ENCODE measurements around the gene ACTL10. TPM values are rescaled to one million over a fixed set of nuclear protein-coding genes. Genes with fewer than 3 reads are reported as not detected.

ACTL10 gene
- total and polyA plus RNA-seq, 2 of the 4 experiments (the other 2 are of a cell fraction), result 0.18 to 0.43 TPM

- Histone ChIP-seq H3K56ac (ENCODE audit: extremely low read depth, insufficient read depth, low read length) (no peak overlapping the region), H3K27ac (ENCODE audit: insufficient read depth, low read length) (no peak overlapping the region), H3K23ac (ENCODE audit: low read depth, low read length) (no peak overlapping the region), H4K91ac (ENCODE audit: insufficient read depth, low read depth, low read length) (no peak overlapping the region), H3K9me3 (ENCODE audit: control insufficient read depth, insufficient read depth, low read length) (no peaks in the 10 kb centered on the region), H3K4me2 (ENCODE audit: low read depth, low read length) (no peak overlapping the region), H3K4me1 (ENCODE audit: control insufficient read depth, insufficient read depth, low read length) (no peaks in the 10 kb centered on the region; the same call in 1 of the 2 replicates), H4K8ac (ENCODE audit: low read depth in 2 of 2, low read length in 2 of 2) (no peak overlapping the region), H4K20me1 (ENCODE audit: insufficient read depth, low read length) (no peaks in the 10 kb centered on the region), H2BK5ac (ENCODE audit: low read depth, low read length, poor library complexity, severe bottlenecking) (no peak overlapping the region), H2BK15ac (ENCODE audit: low read depth, low read length) (no peak overlapping the region), H3K36me3 (ENCODE audit: control insufficient read depth, insufficient read depth, low read length) (peaks cover 17% of the 10 kb centered on the region; the same call in 1 of the 2 replicates), H2AK9ac (replicated peaks; ENCODE audit: low read depth, low read length, poor library complexity) (no peak overlapping the region), H2AK5ac (ENCODE audit: low read depth, low read length) (no peak overlapping the region), H3K4ac (ENCODE audit: low read depth, low read length) (no peak overlapping the region), H3K18ac (ENCODE audit: low read depth, low read length) (no peak overlapping the region), H3K79me1 (ENCODE audit: low read depth in 1 of 2, low read length in 2 of 2) (no peaks in the 10 kb centered on the region), H2BK120ac (ENCODE audit: low read depth, low read length) (no peak overlapping the region), H3K14ac (replicated peaks; ENCODE audit: low read depth, low read length) (no peak overlapping the region), H2BK20ac (ENCODE audit: low read depth, low read length) (no peak overlapping the region), H3K9me1 (ENCODE audit: insufficient read depth, low read length) (no peaks in the 10 kb centered on the region), H3K27me3 (ENCODE audit: control insufficient read depth, insufficient read depth, low read length) (no peaks in the 10 kb centered on the region), H3K9ac (ENCODE audit: low read depth, low read length) (no peak overlapping the region), H3K4me3 (ENCODE audit: insufficient read depth, low read depth, low read length) (no peak overlapping the region), H2AFZ (replicated peaks; ENCODE audit: low read length, poor library complexity) (no peak overlapping the region), H4K5ac (ENCODE audit: low read depth, low read length) (no peak overlapping the region)
- in situ Hi-C loops (cut with MboI; ENCODE audit: low sequenced_read_pairs), result loop anchor here (5.0 kb wide), 1 partner anchor 202 kb away; no protein-coding TSS in a partner anchor
- no peak for DNase-seq
- intact Hi-C loops (cut with micrococcal nuclease), result no loop called here
- ChIA-PET POLR2A (ENCODE audit: unreplicated experiment) (no interaction called here), CTCF (interaction anchor here (0.6 kb wide), 1 partner anchor 197 kb away, joined by 3 read pairs; no protein-coding TSS in a partner anchor)
- dilution Hi-C loops (cut with HindIII; ENCODE audit: low sequenced_read_pairs, unreplicated experiment), result no loop called here
- no TSS peak for BruUV-seq (replicated peaks)
- ATAC-seq (ENCODE audit: low read depth), result no peak
- WGBS, 2 experiments (ENCODE audit: extremely low coverage in 2 of 2, insufficient read length in 1 of 2), result 86% methylated on average over 8 of the region's 14 CpGs; no CpG with 5 or more reads in 1 of the 2 experiments
- TF ChIP-seq CHD1 (IDR thresholded peaks at IDR 0.05; ENCODE audit: low read depth, low read length), result no peak
- no peak for TF ChIP-seq ELK1 (IDR thresholded peaks at IDR 0.05; ENCODE audit: borderline replicate concordance, low read depth, low read length)
- no peak for TF ChIP-seq SMC3 (IDR thresholded peaks at IDR 0.05; ENCODE audit: low read depth, low read length)
- TF ChIP-seq RFX5 (IDR thresholded peaks at IDR 0.05; ENCODE audit: low read depth, low read length), result no peak
- no peak for TF ChIP-seq RCOR1 (IDR thresholded peaks at IDR 0.05; ENCODE audit: insufficient replicate concordance, low read length)
- TF ChIP-seq USF2 (IDR thresholded peaks at IDR 0.05; ENCODE audit: low read depth, low read length), result no peak
- TF ChIP-seq MAFK (IDR thresholded peaks at IDR 0.05; ENCODE audit: low read depth, low read length), result no peak
Observed at GRCh38 chr20:33654680-33655161, 12.0 kb upstream of the ACTL10 start.
